Superior temporal gyrus (tissue), 1 donor: ENCODE data around the gene PTGES.

Experiments
- DNase-seq: peaks from one replicate; pipeline ENCODE4 v3.0.0-alpha.2; 2016; ENCODE audit errors: extremely low spot score

The PTGES gene

GRCh38 chr9:129746092-129746777 is 6.6 kb downstream of the PTGES start:
- DNase-seq = no peak

- DNase-seq = no peak
Measured at GRCh38 chr9:129745200-129745599, 7.6 kb downstream of the PTGES start.

- DNase-seq = no peak
Measured at GRCh38 chr9:129740666-129741464, 12.0 kb downstream of the PTGES start.

- no peak for DNase-seq
Measured at GRCh38 chr9:129740174-129740573, 12.7 kb downstream of the PTGES start.

- DNase-seq = no peak
Measured at GRCh38 chr9:129739432-129739831, 13.4 kb downstream of the PTGES start.

GRCh38 chr9:129737479-129738274 is 15.2 kb downstream of the PTGES start:
- DNase-seq = peak; percentile 87

GRCh38 chr9:129736334-129736733 is 16.5 kb downstream of the PTGES start:
- no peak for DNase-seq

- DNase-seq = no peak
Measured at GRCh38 chr9:129735546-129735945, 17.3 kb downstream of the PTGES start.

- DNase-seq = no peak
Measured at GRCh38 chr9:129733632-129733953, 19.2 kb downstream of the PTGES start.

- DNase-seq = no peak
Measured at GRCh38 chr9:129732946-129733631, 19.8 kb downstream of the PTGES start.

GRCh38 chr9:129732100-129732499 is 20.7 kb downstream of the PTGES start:
- DNase-seq = no peak

- no peak for DNase-seq
Measured at GRCh38 chr9:129731477-129732085, 21.3 kb downstream of the PTGES start.

- DNase-seq = no peak
Measured at GRCh38 chr9:129728744-129729143, 24.1 kb downstream of the PTGES start.

GRCh38 chr9:129726322-129727160 is 26.3 kb downstream of the PTGES start:
- DNase-seq = peak; percentile 60

GRCh38 chr9:129725795-129726251 is 27.0 kb downstream of the PTGES start:
- no peak for DNase-seq

- no peak for DNase-seq
Measured at GRCh38 chr9:129724456-129725190, 28.2 kb downstream of the PTGES start.

GRCh38 chr9:129722913-129723312 is 29.9 kb downstream of the PTGES start:
- no peak for DNase-seq

GRCh38 chr9:129720865-129721545 is 31.8 kb downstream of the PTGES start:
- DNase-seq = no peak

- no peak for DNase-seq
Measured at GRCh38 chr9:129720181-129720864, 32.5 kb downstream of the PTGES start.
